NCI-H1436 (cell line): Measurements from ENCODE around the gene DCUN1D2.

ENCODE experiments used
- DNase-seq: peaks from one replicate; lab custom pipeline; 2025; lab: John Stamatoyannopoulos, UW

The DCUN1D2 gene

GRCh38 chr13:113407103-113407530 lies 83.4 kb downstream of the DCUN1D2 start:
- DNase-seq = no peak

GRCh38 chr13:113406321-113407102 lies 84.0 kb downstream of the DCUN1D2 start:
- no peak for DNase-seq
